ENCODE measurements around the gene NLGN1. TPM values are rescaled to one million over a fixed set of nuclear protein-coding genes. Genes with fewer than 3 reads are reported as not detected.

Gene NLGN1
- total and polyA plus RNA-seq, 2 of the 13 experiments (the other 11 are each of a cell fraction or from before 2014, with no cell fraction given): not detected

DNA sequence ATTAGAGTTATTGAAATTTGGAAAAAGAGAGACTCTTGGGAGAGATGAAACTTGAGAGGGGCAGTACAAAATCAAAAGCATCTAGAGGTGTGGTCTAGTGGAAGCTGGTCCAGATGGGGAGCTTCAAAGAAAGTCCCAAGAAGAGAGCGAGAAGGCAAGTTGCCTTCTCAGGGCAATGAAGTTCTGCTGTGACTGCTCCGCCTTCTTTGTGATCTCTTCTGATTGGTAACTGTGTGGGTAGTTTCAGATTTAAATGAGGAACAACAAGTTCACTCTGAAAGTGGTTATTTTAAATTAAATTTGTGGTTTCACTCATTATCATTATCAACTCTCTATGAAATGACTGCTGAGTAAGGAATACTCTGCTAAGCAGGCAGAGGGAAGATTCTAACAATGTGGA lies 233.3 kb downstream of the NLGN1 start:
- ATAC-seq: no peak
- H3K79me2 ChIP-seq (ENCODE audit: insufficient read depth, low read length): no peaks in the 10 kb centered on the region
- no peaks in the 10 kb centered on the region for H3K36me3 ChIP-seq (replicated peaks in 1 of 2; ENCODE audit: control insufficient read depth in 1 of 2, insufficient read depth in 2 of 2, low read length in 2 of 2)
- no peak for FAIRE-seq
- POLR2A ChIA-PET: no interaction called here
- H2AFZ ChIP-seq (ENCODE audit: low read length): no peak overlapping the region
- no peaks in the 10 kb centered on the region for H3K4me1 ChIP-seq (ENCODE audit: insufficient read depth, low read length)
- H3K9me3 ChIP-seq (ENCODE audit: low read length): no peaks in the 10 kb centered on the region
- 8% methylated on average over 2 of the region's 2 CpGs for WGBS (ENCODE audit: low lambda C conversion rate)
- TF ChIP-seq ZNF253 (CRISPR knock-in tag; IDR thresholded peaks at IDR 0.05; ENCODE audit: borderline replicate concordance): no peak
- TF ChIP-seq ZBTB3 (CRISPR knock-in tag; IDR thresholded peaks at IDR 0.05; ENCODE audit: borderline replicate concordance, low read depth): no peak
- TF ChIP-seq ZNF263 (CRISPR knock-in tag; IDR thresholded peaks at IDR 0.05): no peak
- TF ChIP-seq, protein P1, sequence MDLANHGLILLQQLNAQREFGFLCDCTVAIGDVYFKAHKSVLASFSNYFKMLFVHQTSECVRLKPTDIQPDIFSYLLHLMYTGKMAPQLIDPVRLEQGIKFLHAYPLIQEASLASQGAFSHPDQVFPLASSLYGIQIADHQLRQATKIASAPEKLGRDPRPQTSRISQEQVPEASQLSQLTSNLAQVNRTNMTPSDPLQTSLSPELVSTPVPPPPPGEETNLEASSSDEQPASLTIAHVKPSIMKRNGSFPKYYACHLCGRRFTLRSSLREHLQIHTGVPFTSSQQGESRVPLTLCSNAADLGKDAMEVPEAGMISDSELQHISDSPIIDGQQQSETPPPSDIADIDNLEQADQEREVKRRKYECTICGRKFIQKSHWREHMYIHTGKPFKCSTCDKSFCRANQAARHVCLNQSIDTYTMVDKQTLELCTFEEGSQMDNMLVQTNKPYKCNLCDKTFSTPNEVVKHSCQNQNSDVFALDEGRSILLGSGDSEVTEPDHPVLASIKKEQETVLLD (CRISPR knock-in tag; IDR thresholded peaks at IDR 0.05; ENCODE audit: low read depth): no peak
- TF ChIP-seq HNRNPH1 (optimal IDR thresholded peaks at IDR 0.05; ENCODE audit: low read depth, low read length): no peak
- no peaks in the 10 kb centered on the region for H4K20me1 ChIP-seq (ENCODE audit: insufficient read depth, low read length)
- no peak overlapping the region for H3K27ac ChIP-seq (ENCODE audit: extremely low read length, insufficient read depth, low read length)
- DNase-seq (ENCODE audit: low spot score): no peak
- in situ Hi-C loops (cut with HindIII; ENCODE audit: extremely low pct_ligation_motif_present, low pct_unique_long_range_greater_than_20kb): no loop called here
- CTCF ChIA-PET (ENCODE audit: low intra/inter-chr PET ratio, low total read pairs): no interaction called here
- H3K4me2 ChIP-seq (ENCODE audit: low read depth, low read length): no peak overlapping the region
- H3K9ac ChIP-seq (ENCODE audit: insufficient read depth, low read depth, low read length): no peak overlapping the region
- intact Hi-C loops (cut with micrococcal nuclease; ENCODE audit: unreplicated experiment): no loop called here
- no TSS peak for BruUV-seq (replicated peaks)
- H3K27me3 ChIP-seq (ENCODE audit: control insufficient read depth in 1 of 2, insufficient read depth in 2 of 2, low read length in 2 of 2): no peaks in the 10 kb centered on the region
- no peak overlapping the region for H3K4me3 ChIP-seq (replicated peaks in 1 of 3; ENCODE audit: insufficient read depth in 1 of 3, low read depth in 2 of 3, low read length in 3 of 3)

DNA sequence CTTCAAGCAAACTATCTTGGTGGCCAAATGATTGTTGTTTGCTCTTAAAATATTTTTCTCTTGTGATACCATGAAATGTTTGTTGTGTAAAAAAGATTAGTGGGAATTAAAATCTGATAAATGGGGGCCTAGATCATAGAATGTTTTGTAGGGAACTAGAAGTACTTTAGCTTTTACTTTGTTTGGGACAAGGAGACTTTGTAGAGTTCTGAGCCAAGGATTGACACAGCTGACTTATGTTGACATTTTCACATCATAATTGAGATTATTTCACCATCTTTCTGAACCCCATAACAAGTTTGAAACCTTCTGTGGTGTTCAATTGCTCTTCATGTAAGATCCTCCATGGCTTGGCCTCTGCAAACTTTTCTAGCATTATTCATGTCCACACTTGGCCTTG lies 235.4 kb downstream of the NLGN1 start:
- in situ Hi-C loops (cut with HindIII; ENCODE audit: extremely low pct_ligation_motif_present, low pct_unique_long_range_greater_than_20kb): no loop called here
- no peak for FAIRE-seq
- CTCF ChIA-PET (ENCODE audit: low intra/inter-chr PET ratio, low total read pairs): no interaction called here

More for the DNA sequence above, 235.4 kb downstream of the NLGN1 start:
- no peak overlapping the region for H3K9ac ChIP-seq (ENCODE audit: insufficient read depth, low read depth, low read length)
- H3K4me3 ChIP-seq (replicated peaks in 1 of 3; ENCODE audit: insufficient read depth in 1 of 3, low read depth in 2 of 3, low read length in 3 of 3): no peak overlapping the region
- H4K20me1 ChIP-seq (ENCODE audit: insufficient read depth, low read length): no peaks in the 10 kb centered on the region
- POLR2A ChIA-PET: no interaction called here
- H3K9me3 ChIP-seq (ENCODE audit: low read length): no peaks in the 10 kb centered on the region
- intact Hi-C loops (cut with micrococcal nuclease; ENCODE audit: unreplicated experiment): no loop called here
- DNase-seq (ENCODE audit: low spot score) (no peak), ATAC-seq (no peak)
- no peaks in the 10 kb centered on the region for H3K79me2 ChIP-seq (ENCODE audit: insufficient read depth, low read length)
- no peak overlapping the region for H2AFZ ChIP-seq (ENCODE audit: low read length)
- no peaks in the 10 kb centered on the region for H3K4me1 ChIP-seq (ENCODE audit: insufficient read depth, low read length)
- BruUV-seq (replicated peaks): no TSS peak
- H3K4me2 ChIP-seq (ENCODE audit: low read depth, low read length): no peak overlapping the region
- TF ChIP-seq CEBPG (CRISPR knock-in tag; IDR thresholded peaks at IDR 0.05): no peak
- no peak for TF ChIP-seq MIXL1 (CRISPR knock-in tag; IDR thresholded peaks at IDR 0.05)
- TF ChIP-seq NCOA2 (CRISPR knock-in tag; IDR thresholded peaks at IDR 0.05): no peak
- no peak for TF ChIP-seq ZNF451 (CRISPR knock-in tag; IDR thresholded peaks at IDR 0.05)
- TF ChIP-seq, protein P2, sequence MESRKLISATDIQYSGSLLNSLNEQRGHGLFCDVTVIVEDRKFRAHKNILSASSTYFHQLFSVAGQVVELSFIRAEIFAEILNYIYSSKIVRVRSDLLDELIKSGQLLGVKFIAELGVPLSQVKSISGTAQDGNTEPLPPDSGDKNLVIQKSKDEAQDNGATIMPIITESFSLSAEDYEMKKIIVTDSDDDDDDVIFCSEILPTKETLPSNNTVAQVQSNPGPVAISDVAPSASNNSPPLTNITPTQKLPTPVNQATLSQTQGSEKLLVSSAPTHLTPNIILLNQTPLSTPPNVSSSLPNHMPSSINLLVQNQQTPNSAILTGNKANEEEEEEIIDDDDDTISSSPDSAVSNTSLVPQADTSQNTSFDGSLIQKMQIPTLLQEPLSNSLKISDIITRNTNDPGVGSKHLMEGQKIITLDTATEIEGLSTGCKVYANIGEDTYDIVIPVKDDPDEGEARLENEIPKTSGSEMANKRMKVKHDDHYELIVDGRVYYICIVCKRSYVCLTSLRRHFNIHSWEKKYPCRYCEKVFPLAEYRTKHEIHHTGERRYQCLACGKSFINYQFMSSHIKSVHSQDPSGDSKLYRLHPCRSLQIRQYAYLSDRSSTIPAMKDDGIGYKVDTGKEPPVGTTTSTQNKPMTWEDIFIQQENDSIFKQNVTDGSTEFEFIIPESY (CRISPR knock-in tag; IDR thresholded peaks at IDR 0.05): no peak
- no peak for TF ChIP-seq ZKSCAN8 (CRISPR knock-in tag; IDR thresholded peaks at IDR 0.05; ENCODE audit: borderline replicate concordance)
- no peak for TF ChIP-seq REPIN1 (CRISPR knock-in tag; IDR thresholded peaks at IDR 0.05; ENCODE audit: borderline replicate concordance, low read depth)
- TF ChIP-seq ZNF354B (CRISPR knock-in tag; IDR thresholded peaks at IDR 0.05): no peak
- TF ChIP-seq, protein P3, sequence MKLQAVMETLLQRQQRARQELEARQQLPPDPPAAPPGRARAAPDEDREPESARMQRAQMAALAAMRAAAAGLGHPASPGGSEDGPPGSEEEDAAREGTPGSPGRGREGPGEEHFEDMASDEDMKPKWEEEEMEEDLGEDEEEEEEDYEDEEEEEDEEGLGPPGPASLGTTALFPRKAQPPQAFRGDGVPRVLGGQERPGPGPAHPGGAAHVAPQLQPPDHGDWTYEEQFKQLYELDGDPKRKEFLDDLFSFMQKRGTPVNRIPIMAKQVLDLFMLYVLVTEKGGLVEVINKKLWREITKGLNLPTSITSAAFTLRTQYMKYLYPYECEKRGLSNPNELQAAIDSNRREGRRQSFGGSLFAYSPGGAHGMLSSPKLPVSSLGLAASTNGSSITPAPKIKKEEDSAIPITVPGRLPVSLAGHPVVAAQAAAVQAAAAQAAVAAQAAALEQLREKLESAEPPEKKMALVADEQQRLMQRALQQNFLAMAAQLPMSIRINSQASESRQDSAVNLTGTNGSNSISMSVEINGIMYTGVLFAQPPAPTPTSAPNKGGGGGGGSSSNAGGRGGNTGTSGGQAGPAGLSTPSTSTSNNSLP (IDR thresholded peaks at IDR 0.05; ENCODE audit: low read depth, low read length): no peak
- no peak for TF ChIP-seq ZIK1 (CRISPR knock-in tag; IDR thresholded peaks at IDR 0.05; ENCODE audit: borderline replicate concordance, low read depth)
- no peak overlapping the region for H3K27ac ChIP-seq (ENCODE audit: extremely low read length, insufficient read depth, low read length)
- H3K36me3 ChIP-seq (replicated peaks in 1 of 2; ENCODE audit: control insufficient read depth in 1 of 2, insufficient read depth in 2 of 2, low read length in 2 of 2): no peaks in the 10 kb centered on the region
- no peaks in the 10 kb centered on the region for H3K27me3 ChIP-seq (ENCODE audit: control insufficient read depth in 1 of 2, insufficient read depth in 2 of 2, low read length in 2 of 2)
